ENCODE results near the gene PTPRN2. TPM values are rescaled to one million over a fixed set of nuclear protein-coding genes. Genes with fewer than 3 reads are reported as not detected.
A peak's percentile ranks its signal among the peaks of the same experiment; 100 is the strongest.
"Not testable (repeated sequence)": the region's sequence is repeated elsewhere in the genome, so short reads cannot be mapped to it uniquely, and the experiment has no call there.

The PTPRN2 gene
- total and polyA plus RNA-seq, 2 of the 13 experiments (the other 11 are each of a cell fraction or from before 2014, with no cell fraction given) = 2.5 to 24.2 TPM

DNA sequence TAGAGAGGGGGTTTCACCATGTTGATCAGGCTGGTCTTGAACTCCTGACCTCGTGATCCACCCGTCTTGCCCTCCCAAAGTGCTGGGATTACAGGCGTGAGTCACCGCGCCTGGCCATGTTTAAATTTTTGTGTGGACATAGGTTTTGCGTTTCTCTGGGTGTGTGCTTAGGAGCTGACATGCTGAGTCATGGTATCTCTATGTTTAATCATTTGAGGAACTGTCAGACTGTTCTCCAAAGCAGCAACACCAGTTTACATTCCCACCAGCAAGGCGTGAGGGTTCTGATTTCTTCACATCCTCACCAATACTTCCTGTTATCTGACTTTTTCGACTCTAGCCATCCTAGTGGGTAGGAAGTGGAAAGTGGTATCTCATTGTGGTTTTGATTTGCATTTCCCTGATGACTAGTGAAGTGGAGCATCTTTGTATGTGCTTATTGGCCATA, 1097.1 kb downstream of the PTPRN2 start (continued):
- TF ChIP-seq, protein P1, sequence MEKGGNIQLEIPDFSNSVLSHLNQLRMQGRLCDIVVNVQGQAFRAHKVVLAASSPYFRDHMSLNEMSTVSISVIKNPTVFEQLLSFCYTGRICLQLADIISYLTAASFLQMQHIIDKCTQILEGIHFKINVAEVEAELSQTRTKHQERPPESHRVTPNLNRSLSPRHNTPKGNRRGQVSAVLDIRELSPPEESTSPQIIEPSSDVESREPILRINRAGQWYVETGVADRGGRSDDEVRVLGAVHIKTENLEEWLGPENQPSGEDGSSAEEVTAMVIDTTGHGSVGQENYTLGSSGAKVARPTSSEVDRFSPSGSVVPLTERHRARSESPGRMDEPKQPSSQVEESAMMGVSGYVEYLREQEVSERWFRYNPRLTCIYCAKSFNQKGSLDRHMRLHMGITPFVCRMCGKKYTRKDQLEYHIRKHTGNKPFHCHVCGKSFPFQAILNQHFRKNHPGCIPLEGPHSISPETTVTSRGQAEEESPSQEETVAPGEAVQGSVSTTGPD (CRISPR knock-in tag; IDR thresholded peaks at IDR 0.05) = no peak
- TF ChIP-seq ZNF280B (CRISPR knock-in tag; IDR thresholded peaks at IDR 0.05; ENCODE audit: borderline replicate concordance) (no peak), ELF1 (CRISPR knock-in tag; IDR thresholded peaks at IDR 0.05) (no peak), ZFP90 (CRISPR knock-in tag; IDR thresholded peaks at IDR 0.05; ENCODE audit: borderline replicate concordance) (no peak), ZNF317 (CRISPR knock-in tag; IDR thresholded peaks at IDR 0.05) (no peak), NFE2L2 (IDR thresholded peaks at IDR 0.05; ENCODE audit: low read length) (peak; percentile 96), PRPF4 (IDR thresholded peaks at IDR 0.05; ENCODE audit: low read depth, low read length, poor library complexity, severe bottlenecking) (no peak), SMC3 (IDR thresholded peaks at IDR 0.05; ENCODE audit: low read length) (no peak), TMF1 (CRISPR knock-in tag; IDR thresholded peaks at IDR 0.05; ENCODE audit: low read depth) (no peak), ZBTB7A (CRISPR knock-in tag; IDR thresholded peaks at IDR 0.05) (no peak)

DNA sequence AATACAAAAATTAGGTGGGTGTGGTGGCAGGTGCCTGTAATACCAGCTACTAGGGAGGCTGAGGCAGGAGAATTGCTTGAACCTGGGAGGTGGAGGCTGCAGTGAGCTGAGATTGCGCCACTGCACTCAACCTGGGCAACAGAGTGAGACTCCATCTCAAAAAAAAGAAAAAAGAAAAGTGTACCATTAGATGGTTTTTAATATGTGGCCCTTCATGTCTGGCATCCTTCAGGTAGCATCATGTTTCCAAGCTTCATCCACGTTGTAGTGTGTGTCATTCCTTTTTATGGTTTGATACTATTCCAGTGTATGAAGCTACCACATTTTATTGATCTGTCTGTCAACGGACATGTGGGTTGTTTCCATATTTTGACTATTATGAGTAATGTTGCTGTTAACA, 1097.8 kb downstream of the PTPRN2 start:
- intact Hi-C loops (cut with micrococcal nuclease; ENCODE audit: unreplicated experiment); H3K4me1 ChIP-seq (ENCODE audit: insufficient read depth, low read length); H2AFZ ChIP-seq (ENCODE audit: low read length); H3K36me3 ChIP-seq (replicated peaks in 1 of 2; ENCODE audit: control insufficient read depth in 1 of 2, insufficient read depth in 2 of 2, low read length in 2 of 2); DNase-seq (ENCODE audit: low spot score); POLR2A ChIA-PET; H3K79me2 ChIP-seq (ENCODE audit: insufficient read depth, low read length); H3K9me3 ChIP-seq (ENCODE audit: low read length); H3K4me3 ChIP-seq (replicated peaks in 1 of 3; ENCODE audit: insufficient read depth in 1 of 3, low read depth in 2 of 3, low read length in 3 of 3); H3K4me2 ChIP-seq (ENCODE audit: low read depth, low read length); H4K20me1 ChIP-seq (ENCODE audit: insufficient read depth, low read length); H3K27ac ChIP-seq (ENCODE audit: extremely low read length, insufficient read depth, low read length); CTCF ChIA-PET (ENCODE audit: low intra/inter-chr PET ratio, low total read pairs); ATAC-seq; H3K9ac ChIP-seq (ENCODE audit: insufficient read depth, low read depth, low read length); BruUV-seq (replicated peaks); in situ Hi-C loops (cut with HindIII; ENCODE audit: extremely low pct_ligation_motif_present, low pct_unique_long_range_greater_than_20kb); FAIRE-seq: not testable (repeated sequence)
- WGBS (ENCODE audit: low lambda C conversion rate) = 11% methylated on average over 3 of the region's 3 CpGs
- peaks cover 6 to 46% of the 10 kb centered on the region in 2 experiments; a peak in 4 of 5 replicates for H3K27me3 ChIP-seq (ENCODE audit: control insufficient read depth in 1 of 2, insufficient read depth in 2 of 2, low read length in 2 of 2)

MicroRNA genes within 50 kb of the gene (microRNA counts, 767-probe panel; counts per million panel counts)
- not detected for microRNA hsa-miR-595

Small RNAs within 50 kb of the gene (microRNA-seq; reads per million reads assigned to microRNA genes)
- not detected for gene MIR153-2
- not detected for gene MIR5707
- gene MIR595 = not detected

Small RNAs within 50 kb of the gene (small RNA-seq; reads per million reads assigned to genes)
- gene MIR153-2 (ENCODE audit: insufficient read depth in 2 of 3, insufficient read length in 3 of 3, low read depth in 2 of 3, low replicate concordance in 1 of 3) (0 to 0.97 (median 0.65) reads per million in 3 experiments), gene MIR5707 (ENCODE audit: insufficient read depth in 2 of 3, insufficient read length in 3 of 3, low read depth in 2 of 3, low replicate concordance in 1 of 3) (0 to 3.9 (median 1.3) reads per million in 3 experiments), gene MIR595 (ENCODE audit: insufficient read depth in 2 of 3, insufficient read length in 3 of 3, low read depth in 2 of 3, low replicate concordance in 1 of 3) (0 reads per million in 3 experiments), gene THAP5P1 (ENCODE audit: insufficient read depth in 2 of 3, insufficient read length in 3 of 3, low read depth in 2 of 3, low replicate concordance in 1 of 3) (0 reads per million in 3 experiments)

Other genes with a start within 250 kb of the PTPRN2 start
- 30.7 and 46.3 TPM in 2 replicates for gene NCAPG2, start 117.0 kb upstream of the PTPRN2 start, total RNA-seq (2016; rRNA removed; fragmentation: Illumina TruSeq; extraction: Trizol)
- 10.4 and 15.1 TPM in 2 replicates for gene NCAPG2, start 117.0 kb upstream of the PTPRN2 start, polyA plus RNA-seq (2011; rRNA removed)
- gene ESYT2, start 241.7 kb upstream of the PTPRN2 start, total RNA-seq (2016; rRNA removed; fragmentation: Illumina TruSeq; extraction: Trizol) = 26.0 and 37.3 TPM in 2 replicates
- 28.5 and 29.6 TPM in 2 replicates for gene ESYT2, start 241.7 kb upstream of the PTPRN2 start, polyA plus RNA-seq (2011; rRNA removed)